ENCODE data around the gene PRPS1.
"Not testable (repeated sequence)": the region's sequence is repeated elsewhere in the genome, so short reads cannot be mapped to it uniquely, and the experiment has no call there.

GRCh38 chrX:107609061-107609460 is 19.2 kb upstream of the PRPS1 start:
- not testable (repeated sequence) for TF ChIP-seq POLR2A, POLR2AphosphoS5, CTCF, EP300 (IDR thresholded peaks at IDR 0.05)

All from sigmoid colon (tissue), 4 donors.